DMS79 treated with DMSO at 0.1 percent for 48 hours (cell line): Measurements from ENCODE around the gene KCNG2.

Experiments used
- DNase-seq: peaks from one replicate; lab custom pipeline; 2025; lab: John Stamatoyannopoulos, UW

The KCNG2 gene

GRCh38 chr18:79911344-79912270 lies 113.9 kb downstream of the KCNG2 start:
- DNase-seq, result no peak

GRCh38 chr18:79912409-79912991 lies 114.8 kb downstream of the KCNG2 start:
- DNase-seq, result no peak

- no peak for DNase-seq
Observed at GRCh38 chr18:79912994-79913831, 115.5 kb downstream of the KCNG2 start.

- no peak for DNase-seq
Observed at GRCh38 chr18:79914614-79915160, 116.9 kb downstream of the KCNG2 start.

GRCh38 chr18:79915161-79916127 lies 117.7 kb downstream of the KCNG2 start:
- no peak for DNase-seq

GRCh38 chr18:79916128-79916494 lies 118.4 kb downstream of the KCNG2 start:
- DNase-seq, result no peak

GRCh38 chr18:79916546-79917168 lies 118.9 kb downstream of the KCNG2 start:
- DNase-seq, result no peak

- DNase-seq, result no peak
Observed at GRCh38 chr18:79917169-79917852, 119.6 kb downstream of the KCNG2 start.

GRCh38 chr18:79917853-79918614 lies 120.3 kb downstream of the KCNG2 start:
- no peak for DNase-seq

GRCh38 chr18:79918615-79919011 lies 120.9 kb downstream of the KCNG2 start:
- no peak for DNase-seq

GRCh38 chr18:79919089-79919488 lies 121.4 kb downstream of the KCNG2 start:
- no peak for DNase-seq

GRCh38 chr18:79921984-79922965 lies 124.5 kb downstream of the KCNG2 start:
- DNase-seq, result no peak

GRCh38 chr18:79922971-79923411 lies 125.3 kb downstream of the KCNG2 start:
- DNase-seq, result no peak

GRCh38 chr18:79923896-79924585 lies 126.3 kb downstream of the KCNG2 start:
- DNase-seq, result no peak

GRCh38 chr18:79924814-79925731 lies 127.3 kb downstream of the KCNG2 start:
- peak; percentile 91 for DNase-seq

GRCh38 chr18:79926306-79926705 lies 128.6 kb downstream of the KCNG2 start:
- DNase-seq, result no peak
